HG03469 (cell line): ENCODE measurements around the gene CCDC157.

ENCODE experiments used
- ATAC-seq: cut with Tn5 transposase; IDR thresholded peaks from one replicate; pipeline ENCODE4 v1.9.1; 2021; ENCODE audit warnings: mild to moderate bottlenecking, moderate library complexity, moderate number of reproducible peaks; ENCODE audit not compliant: unreplicated experiment

The CCDC157 gene

DNA sequence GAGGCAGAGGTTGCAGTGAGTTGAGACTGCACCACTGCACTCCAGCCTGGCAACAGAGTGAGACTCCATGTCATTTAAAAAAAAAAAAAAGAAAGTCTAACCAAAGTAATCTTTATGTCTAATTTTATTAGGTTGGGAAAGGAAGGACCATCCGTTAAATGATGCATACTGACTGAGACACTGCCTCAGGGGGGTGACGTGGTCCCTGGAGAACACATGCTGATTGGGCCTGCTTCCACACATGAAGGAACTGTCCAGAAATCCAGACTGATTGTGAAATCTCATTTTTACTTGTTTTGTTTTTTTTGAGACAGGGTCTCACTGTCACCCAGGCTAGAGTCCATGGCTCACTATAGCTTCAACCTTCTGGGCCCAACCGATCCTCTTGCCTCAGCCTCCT is 5.6 kb upstream of the CCDC157 start:
- no peak for ATAC-seq

DNA sequence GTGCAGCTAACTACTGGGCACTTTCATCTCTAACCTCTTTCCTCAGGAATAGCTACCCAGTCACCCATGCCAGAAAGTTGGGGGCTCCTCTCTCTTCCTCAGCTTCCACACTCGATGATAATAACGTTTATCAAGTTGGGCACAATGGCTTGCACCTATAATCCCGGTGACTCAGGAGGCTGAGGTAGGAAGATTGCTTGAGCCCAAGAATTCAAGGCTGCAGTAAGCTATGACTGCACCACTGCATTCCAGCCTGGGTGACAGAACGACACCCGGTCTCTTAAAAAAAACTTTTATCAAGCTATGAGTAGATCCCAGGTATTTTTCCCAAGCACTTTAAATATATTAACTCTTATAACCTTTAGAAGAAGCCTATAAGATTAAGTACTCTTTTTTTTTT is 2.2 kb upstream of the CCDC157 start:
- ATAC-seq = no peak

DNA sequence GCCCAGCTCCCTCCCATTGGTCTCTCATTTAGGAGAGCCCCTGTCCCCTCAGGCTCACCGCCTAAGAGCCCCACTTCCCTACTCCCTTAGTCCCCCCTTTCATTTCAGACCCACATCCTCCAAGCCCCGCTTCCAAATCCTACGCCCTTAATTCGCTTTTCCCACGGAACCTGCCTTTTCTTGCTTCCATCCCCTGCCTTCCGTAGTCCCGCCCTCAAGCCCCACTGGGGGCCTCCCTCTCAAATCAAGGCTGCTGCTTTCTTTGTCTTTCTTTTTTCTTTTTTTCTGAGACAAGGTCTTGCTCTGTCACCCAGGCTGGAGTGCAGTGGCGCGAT is 396 bp downstream of the CCDC157 start:
- no peak for ATAC-seq

DNA sequence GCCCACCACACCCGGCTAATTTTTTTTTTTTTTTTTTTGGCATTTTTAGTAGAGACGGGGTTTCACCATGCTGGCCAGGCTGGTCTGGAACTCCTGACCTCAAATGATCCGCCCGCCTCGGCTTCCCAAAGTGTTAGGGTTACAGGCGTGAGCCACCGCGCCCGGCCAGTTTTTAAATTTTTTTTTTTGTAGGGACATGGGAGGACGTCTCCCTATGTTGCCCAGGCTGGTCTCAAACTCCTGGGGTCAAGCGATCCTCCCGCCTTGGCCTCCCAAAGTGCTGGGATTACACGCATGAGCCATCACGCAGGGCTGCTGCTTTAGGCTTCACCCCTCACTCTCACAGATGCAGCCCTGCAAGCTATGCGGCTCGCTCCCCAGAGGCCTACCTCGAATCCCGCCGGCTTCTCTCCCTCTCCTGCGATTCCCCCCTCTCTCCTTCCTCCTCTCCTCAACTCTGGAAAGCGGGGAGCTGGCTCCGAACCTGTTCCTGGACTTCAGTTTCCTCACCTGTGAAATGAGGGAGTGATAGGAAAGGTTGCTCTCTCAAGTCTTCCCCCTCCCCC is 926 bp downstream of the CCDC157 start:
- no peak for ATAC-seq

DNA sequence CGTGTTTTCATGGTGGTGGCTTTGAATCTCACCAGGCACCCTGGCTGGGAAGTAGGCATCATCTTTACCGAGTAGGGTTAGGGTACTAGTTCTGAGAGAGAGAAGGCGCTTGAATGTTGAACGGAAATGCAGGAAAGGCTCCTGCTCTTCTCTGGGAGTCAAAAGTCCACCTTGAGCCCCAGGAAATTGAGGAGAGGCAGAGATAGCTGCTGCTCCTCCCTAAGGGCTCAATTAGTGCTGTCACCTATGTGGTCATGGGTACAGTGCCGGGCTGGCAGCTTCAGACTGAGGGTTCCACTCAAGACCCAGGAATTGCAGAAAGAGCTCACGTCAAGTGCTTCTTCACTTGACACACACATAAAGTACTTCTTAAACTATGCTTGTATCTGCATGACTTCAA is 1.7 kb downstream of the CCDC157 start:
- no peak for ATAC-seq

DNA sequence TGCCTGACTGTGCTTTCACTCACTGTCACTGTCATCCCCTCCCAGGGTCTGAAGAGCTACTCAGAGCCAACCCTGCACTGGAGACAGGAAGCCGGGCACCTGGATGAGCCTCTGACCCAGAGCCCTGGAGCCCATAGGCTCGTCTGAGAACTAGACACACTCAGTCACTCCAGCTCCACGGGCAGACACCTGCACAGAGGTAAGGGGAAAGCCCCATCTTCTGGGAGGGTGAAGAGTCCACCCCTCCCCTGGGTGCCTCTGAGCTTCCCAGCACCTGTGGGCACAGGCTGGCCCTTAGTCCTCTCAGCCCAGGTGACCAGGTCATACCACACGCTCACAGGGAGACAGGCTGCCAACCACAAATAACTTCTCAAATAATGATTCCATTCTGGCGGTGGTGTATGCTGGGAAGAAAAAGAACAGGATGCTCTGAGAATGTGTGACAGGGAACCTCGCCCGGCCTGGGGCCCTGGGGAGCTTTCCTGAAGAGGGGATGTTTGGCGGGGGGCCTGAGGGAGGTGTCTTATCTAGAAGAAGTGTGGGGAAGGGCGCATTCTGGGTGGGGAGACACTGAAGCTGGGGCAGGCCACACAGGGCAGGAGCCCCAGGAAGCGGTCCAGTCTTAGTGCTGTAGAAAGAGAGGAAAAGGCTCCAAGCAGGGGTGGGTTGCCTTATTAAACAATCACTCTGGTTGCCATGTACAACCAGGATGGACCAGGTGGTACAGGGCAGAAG is 5.3 kb downstream of the CCDC157 start:
- ATAC-seq = no peak

DNA sequence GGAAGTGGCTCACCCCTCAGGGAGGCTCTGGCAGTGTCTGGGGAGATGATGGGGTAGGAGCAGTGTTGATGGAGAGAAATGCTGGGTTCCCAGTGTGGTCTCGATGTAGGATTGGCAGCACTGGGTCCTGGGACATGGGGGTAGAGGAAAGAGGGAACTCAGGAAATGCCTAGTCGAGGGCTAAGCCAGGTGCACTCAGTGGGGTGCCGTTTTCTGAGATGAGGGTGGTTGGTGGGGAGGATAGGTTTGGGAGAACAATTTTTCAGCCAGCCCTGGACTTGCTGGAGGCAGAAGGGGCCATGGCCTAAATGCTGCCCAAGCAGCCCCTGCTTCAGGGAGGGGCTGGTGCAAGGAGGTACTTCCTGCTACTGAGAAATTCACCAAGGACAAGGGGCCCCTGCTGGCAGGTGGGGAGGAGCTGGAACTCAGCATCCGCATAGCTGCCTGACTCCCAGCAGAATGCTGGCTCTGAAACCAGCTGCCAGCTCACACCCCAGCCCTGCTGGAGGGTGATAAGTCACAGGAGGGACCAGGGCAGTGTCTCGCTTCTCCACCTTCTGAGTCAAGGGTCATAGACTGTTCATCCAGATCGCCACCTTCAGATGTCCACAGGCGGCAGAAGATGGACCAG is 6.0 kb downstream of the CCDC157 start:
- ATAC-seq = no peak

DNA sequence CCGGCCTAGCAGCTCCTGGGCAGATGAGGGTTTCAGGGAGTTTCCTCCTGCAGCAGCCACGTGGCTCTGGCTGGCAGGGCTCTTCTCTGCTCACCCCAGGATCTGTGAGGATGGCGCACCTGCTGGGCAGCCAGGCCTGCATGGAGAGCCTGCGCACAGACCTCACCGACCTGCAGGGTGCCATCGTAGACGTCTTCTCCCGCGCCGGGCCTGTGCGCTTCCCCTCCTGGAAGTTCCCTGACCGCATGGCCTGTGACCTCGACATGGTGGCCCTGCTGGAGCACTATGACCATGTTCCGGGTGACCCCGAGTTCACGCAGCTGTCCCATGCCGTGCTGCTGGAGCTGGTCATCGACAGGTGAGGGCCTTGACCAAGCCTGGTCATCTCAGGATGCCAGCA is 9.1 kb downstream of the CCDC157 start:
- ATAC-seq = no peak

DNA sequence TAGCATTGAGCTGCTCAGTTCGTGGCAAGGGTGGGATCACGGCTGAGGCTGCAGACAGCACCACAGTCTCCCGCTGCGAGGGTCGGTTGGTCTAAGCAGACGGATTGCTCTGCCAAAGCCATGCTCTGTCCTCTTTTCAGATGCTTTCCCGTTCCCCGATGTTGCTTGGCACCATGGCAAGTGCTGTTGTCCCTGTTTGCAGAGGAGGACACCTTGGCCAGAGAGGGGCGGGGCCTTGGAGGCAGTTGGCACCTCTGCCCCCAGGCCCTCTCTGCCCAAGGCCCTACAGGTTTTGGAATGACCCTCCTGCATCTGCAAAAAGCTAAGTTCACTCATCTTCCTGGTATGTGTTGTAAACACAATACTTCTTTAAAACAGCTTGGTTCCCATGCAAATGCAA is 11.6 kb downstream of the CCDC157 start:
- ATAC-seq = no peak

DNA sequence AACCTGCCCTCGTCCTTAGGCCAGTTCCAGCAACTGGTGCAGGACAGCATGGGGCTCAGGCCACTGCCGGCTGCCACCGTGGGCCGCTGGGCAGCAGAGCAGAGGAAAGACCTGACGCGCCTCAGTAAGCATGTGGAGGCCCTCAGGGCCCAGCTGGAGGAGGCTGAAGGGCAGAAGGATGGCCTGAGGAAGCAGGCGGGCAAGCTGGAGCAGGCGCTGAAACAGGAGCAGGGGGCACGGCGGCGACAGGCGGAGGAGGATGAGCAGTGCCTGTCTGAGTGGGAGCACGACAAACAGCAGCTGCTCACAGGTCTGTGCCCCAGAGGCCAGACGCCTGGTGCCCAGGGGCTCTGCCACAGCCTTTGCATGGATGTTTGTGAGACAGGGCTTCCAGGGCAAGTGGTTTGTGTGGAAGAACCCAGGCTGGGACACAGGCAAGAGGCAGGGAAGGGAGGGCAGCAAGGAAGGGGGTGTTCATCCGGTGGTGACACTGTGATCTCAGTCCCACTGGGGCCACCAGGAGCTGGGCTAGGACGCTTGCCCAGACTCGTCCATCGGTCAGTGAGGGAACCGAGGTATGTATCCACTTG is 13.9 kb downstream of the CCDC157 start:
- no peak for ATAC-seq

DNA sequence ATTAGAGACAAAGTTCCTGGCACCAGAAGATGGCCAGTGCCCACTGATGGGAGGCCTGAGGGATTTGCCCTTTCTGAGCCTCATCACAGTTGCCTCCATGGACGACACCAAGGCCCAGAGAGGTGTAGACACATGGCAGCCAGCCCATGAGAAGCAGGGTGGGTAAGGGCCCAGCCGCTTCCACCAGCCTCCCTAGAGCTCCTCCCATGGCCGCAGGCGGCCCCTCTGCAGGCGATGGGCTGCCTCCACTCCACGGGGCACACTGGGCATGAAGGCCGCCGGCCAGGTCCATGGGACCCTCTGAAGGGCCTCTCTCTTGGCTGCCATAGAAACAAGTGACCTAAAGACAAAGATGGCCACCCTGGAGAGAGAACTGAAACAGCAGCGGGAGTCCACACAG is 14.5 kb downstream of the CCDC157 start:
- ATAC-seq = no peak

DNA sequence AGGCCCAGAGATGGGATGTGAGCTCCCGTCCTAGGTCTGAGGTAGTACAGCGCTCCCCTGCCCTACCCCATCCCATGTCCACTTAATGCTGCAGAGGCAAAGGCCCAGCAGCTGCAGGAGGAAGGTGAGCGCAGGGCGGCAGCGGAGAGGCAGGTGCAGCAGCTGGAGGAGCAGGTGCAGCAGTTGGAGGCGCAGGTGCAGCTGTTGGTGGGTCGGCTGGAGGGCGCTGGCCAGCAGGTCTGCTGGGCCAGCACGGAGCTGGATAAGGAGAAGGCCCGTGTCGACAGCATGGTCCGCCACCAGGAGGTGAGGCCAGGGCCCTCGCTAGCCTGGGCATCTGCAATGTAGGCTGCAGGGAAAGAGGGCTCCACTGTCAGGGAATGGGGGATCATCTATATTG is 15.2 kb downstream of the CCDC157 start:
- ATAC-seq = no peak

DNA sequence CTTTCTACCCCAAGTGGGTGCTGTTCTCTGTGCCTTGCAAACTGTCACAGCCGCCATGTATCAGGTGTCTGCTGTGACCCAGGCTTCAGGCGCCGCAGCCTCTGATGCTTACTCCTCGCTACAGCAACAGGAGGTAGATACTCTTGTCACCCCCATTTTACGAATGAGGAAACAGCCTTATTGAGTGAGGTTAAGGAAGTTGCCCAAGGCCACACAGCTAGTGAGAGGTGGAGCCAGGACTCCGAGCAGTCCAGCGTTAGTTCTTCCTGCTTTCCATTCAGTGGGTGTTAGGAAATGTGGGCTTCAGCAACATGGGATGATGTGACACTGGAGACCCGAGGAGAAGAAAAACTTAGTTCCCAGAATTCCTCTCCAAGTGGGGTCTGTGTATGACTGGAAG is 16.1 kb downstream of the CCDC157 start:
- ATAC-seq = no peak

DNA sequence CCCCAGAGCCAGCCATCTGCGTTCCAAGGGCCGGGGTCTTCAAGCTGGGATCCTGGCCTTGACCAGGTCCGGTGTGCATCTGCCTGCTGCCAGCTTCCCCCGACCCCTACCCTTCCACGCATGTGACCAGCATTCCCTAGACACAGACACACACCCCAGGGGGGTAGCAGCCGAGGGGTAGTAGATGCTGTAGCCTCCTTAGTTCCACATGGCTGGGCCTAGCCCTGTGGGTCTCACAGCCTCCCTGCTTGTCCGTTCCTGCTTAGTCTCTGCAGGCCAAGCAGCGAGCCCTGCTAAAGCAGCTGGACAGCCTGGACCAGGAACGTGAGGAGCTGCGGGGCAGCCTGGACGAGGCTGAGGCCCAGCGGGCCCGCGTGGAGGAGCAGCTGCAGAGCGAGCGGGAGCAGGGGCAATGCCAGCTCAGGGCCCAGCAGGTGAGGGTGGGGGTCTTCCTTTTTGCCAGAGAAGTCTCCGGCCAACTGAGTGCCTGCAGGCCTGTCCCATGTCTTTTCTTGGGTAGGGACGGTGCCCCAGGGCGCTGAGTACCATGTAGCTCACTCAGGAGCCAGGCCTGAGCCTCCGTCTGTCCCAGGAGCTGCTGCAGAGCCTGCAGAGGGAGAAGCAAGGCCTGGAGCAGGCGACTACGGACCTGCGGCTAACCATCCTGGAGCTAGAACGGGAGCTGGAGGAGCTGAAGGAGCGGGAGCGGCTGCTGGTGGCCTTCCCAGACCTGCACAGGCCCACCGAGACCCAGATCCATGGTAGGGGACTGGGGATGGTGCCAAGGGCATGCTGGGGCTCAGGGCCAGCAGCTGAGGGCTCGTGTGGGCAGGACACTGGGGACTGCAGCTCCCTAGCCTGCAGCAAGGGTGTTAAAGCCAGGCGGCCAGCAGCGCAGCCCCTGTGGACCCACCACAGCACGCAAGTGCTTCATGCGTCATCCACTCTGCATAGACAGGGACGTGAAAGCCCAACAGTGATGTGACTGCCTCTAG is 16.8 kb downstream of the CCDC157 start:
- no peak for ATAC-seq

DNA sequence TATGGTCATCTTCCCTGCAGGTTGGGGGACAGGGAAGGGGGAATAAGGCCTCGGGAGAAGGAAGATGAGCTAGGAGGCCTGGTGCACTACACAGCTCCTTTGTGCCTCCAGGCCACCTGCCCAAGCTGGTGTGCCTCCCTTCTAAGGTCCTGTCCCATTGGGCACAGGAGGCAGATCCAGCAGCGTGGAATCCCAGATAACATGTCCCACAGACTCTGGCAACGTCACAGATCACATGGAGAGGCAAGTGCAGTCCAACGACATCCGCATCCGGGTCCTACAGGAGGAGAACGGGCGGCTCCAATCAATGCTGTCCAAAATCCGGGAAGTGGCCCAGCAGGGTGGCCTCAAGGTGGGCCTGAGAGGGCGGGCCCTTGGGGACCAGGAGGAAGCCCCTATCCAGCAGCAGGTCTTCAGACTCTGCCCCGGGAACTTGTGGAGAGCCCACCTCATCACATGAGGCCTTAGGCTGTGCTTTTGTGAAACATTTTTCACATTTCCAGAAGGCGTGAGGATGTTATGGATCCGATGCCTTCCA is 18.6 kb downstream of the CCDC157 start:
- ATAC-seq = no peak

DNA sequence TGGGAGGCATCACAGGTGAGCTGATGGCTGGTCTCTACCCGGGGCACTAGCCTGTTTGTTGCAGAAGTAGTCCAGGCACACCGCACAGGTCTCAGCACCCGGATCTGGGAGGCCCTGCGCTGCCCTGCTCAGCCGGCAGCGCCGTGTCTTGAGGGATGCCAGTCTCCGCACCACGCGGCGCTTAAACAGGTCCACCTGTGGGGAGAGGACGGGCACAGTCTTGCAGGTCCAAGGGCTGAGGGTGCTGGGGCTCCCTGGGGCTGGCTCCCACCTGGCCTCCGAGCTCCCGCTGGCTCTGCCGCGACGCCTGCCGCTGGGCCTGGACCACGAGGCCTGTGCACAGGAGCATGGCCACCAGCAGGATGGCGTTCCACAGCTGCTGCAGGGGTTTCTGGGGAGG is 23.2 kb downstream of the CCDC157 start:
- no peak for ATAC-seq

DNA sequence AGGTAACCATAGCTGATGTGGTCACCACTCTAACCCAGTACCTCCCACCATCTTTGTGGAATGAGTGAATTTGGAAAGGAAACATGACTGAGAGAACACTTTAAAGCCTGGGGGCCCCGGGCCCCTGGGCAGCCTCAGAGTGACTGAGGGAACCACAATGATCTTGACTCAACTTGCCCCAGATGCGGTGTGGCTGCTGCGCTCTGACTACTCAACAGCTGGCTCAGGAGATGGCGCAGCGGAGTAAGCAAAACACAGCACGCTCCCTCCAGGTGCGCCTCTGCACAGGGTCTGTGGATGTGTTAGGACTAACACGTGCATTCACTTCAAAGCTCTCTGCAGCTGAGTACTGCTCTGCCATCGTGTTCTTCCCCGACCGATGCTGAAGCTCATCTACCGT is 24.5 kb downstream of the CCDC157 start:
- ATAC-seq = no peak

DNA sequence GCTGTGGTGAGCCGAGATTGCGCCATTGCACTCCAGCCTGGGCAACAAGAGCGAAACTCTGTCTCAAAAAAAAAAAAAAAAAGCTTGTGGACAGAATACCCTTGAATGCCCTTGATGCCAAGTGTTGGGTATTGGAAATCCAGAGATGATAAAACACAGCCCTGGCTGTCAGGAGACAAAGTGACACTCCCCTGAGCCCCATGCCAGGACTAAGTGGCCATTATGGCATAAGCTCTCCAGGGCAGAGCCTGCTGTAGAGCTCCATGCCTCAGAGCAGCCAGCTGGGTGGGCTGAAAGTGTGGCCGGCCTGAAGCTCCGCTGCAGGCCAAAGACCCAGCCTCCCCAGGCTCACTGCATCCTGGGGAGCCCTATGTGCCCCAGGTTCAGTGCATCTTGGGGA is 25.5 kb downstream of the CCDC157 start:
- ATAC-seq = no peak

DNA sequence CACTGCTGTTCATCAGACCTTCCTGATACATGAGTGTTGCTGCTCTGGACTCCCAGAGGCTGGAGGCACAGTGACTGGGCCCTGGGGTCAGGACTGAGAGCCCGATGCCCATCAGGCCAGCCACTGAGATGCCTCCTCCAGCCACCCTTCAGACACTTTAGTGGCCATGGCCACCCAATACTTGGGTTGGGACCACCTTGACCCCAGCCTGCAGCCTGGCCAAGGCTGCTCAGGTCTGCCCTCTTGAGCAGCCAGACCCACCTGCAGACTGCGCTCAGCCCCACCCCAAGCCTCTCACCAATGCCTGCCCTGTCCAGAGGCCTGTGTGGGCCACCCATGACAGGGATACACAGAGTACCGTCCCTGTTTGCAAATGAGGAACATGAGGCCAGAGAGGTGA is 26.3 kb downstream of the CCDC157 start:
- no peak for ATAC-seq

DNA sequence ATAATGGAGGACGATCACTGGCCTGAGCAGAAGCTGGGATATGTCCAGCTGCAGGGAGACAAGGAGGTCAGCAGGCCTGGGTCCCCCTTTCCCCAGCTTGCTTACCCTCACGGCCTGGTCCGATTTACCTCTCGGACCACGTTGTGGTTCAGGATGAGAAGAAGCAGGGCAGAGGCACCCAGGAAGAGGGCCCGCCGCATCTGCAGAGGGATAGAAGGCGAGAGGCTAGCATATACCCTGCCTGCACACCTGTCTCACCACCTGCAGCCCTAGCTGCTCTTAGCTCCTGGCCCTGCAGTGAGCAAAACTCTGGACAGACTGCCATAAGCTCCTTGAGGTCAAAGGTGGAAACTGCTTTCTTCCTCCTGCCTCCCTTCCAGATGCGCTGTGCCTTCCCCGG is 29.1 kb downstream of the CCDC157 start:
- ATAC-seq = no peak

DNA sequence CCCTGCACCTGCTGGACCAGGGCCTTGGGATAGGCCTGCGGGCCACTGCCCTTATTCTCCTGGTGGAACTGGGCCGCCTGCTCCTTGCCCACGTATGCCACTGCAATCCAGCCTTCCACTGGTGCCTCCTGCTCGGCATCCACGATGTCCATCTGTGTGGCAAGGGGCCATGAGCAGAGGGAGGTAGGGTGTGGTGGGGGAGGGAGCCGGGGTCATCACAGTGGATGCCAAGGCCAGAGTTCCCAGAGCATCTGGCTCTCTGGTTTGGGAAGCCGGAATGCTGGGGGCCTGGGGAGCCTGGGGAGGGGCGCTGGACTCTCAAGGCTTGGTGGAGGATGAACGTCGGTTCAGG is 29.8 kb downstream of the CCDC157 start:
- ATAC-seq = no peak
